H1 (cell line): ENCODE data around the gene GREM2. TPM values are rescaled to one million over a fixed set of nuclear protein-coding genes. Genes with fewer than 3 reads are reported as not detected.

ENCODE experiments used
- CTCF ChIA-PET: fragments of 300-600 bp; sonication (Branson Sonifier 250); formaldehyde crosslinking; loops from one replicate; lab custom pipeline; 2021; ENCODE audit not compliant: partially characterized antibody; lab: Charles Lee
- POLR2A ChIA-PET: fragments of 300-600 bp; sonication (Branson Sonifier 250); formaldehyde crosslinking; loops from one replicate; lab custom pipeline; 2021; ENCODE audit warnings: inconsistent platforms; ENCODE audit not compliant: partially characterized antibody; lab: Charles Lee
- DNase-seq, 2 experiments: peaks; one replicate each; pipeline versions ENCODE4 v3.0.0 to v3.0.0-alpha.2; 2010 to 2022; ENCODE audit warnings: low spot score in 2 of 2, low read depth in 1 of 2, mixed read lengths in 1 of 2
- FAIRE-seq: peaks from 2 replicates; lab custom pipeline; 2011; peaks lifted over from hg19 to GRCh38; lab: Jason Lieb, UNC
- H2AFZ ChIP-seq: 2 replicates; pipeline ENCODE4 v1.8.1; 2012; ENCODE audit warnings: low read length, inconsistent platforms
- H2AK5ac ChIP-seq: 2 replicates; pipeline ENCODE4 v1.6.1; 2013; ENCODE audit warnings: low read depth, low read length
- H2BK120ac ChIP-seq: replicated peaks from 2 replicates; pipeline ENCODE3; 2013; ENCODE audit warnings: low read depth, low read length, inconsistent platforms
- H2BK12ac ChIP-seq: 2 replicates; pipeline ENCODE4 v1.6.1; 2013; ENCODE audit warnings: low read depth, low read length
- H2BK15ac ChIP-seq: 2 replicates; pipeline ENCODE4 v1.6.1; 2013; ENCODE audit warnings: low read length
- H2BK20ac ChIP-seq: 2 replicates; pipeline ENCODE4 v1.6.1; 2013; ENCODE audit warnings: low read length
- H2BK5ac ChIP-seq: 2 replicates; pipeline ENCODE4 v1.6.1; 2013; ENCODE audit warnings: low read depth, low read length
- H3K14ac ChIP-seq: 2 replicates; pipeline ENCODE4 v1.6.1; 2013; ENCODE audit warnings: inconsistent platforms; ENCODE audit not compliant: insufficient read length
- H3K18ac ChIP-seq: 2 replicates; pipeline ENCODE4 v1.6.1; 2013; ENCODE audit warnings: low read length; ENCODE audit errors: extremely low read depth
- H3K23ac ChIP-seq: 2 replicates; pipeline ENCODE4 v1.6.1; 2013; ENCODE audit warnings: inconsistent platforms; ENCODE audit not compliant: insufficient read length
- H3K23me2 ChIP-seq: 2 replicates; pipeline ENCODE4 v1.6.1; 2013; ENCODE audit warnings: low read depth, low read length
- H3K27ac ChIP-seq: 2 replicates; pipeline ENCODE4 v1.6.1; 2011; ENCODE audit warnings: low read depth, low read length, inconsistent platforms
- H3K27me3 ChIP-seq, 4 experiments: replicated peaks in 1 of 4; 1 replicate in 1 of 4; 2 replicates in 3 of 4; pipeline versions ENCODE4 v1.6.1 to v1.8.1; 2011 to 2013; ENCODE audit warnings: low read length in 3 of 4, mild to moderate bottlenecking in 3 of 4, inconsistent platforms in 2 of 4, mixed read lengths in 2 of 4, moderate library complexity in 1 of 4; ENCODE audit not compliant: control insufficient read depth in 3 of 4, insufficient read depth in 3 of 4; ENCODE audit errors: extremely low read depth in 1 of 4
- H3K36me3 ChIP-seq, 4 experiments: 2 replicates each; pipeline versions ENCODE4 v1.6.1 to v1.8.1; 2011 to 2013; ENCODE audit warnings: mild to moderate bottlenecking in 4 of 4, low read length in 3 of 4, moderate library complexity in 2 of 4, control low read depth in 1 of 4, inconsistent platforms in 1 of 4; ENCODE audit not compliant: insufficient read depth in 4 of 4, control insufficient read depth in 2 of 4
- H3K4ac ChIP-seq: replicated peaks from 2 replicates; pipeline ENCODE3; 2013; ENCODE audit warnings: low read length, low read depth, mixed read lengths, inconsistent platforms; ENCODE audit not compliant: insufficient read length
- H3K4me1 ChIP-seq, 4 experiments: replicated peaks in 1 of 4; 1 replicate in 1 of 4; 2 replicates in 3 of 4; pipeline versions ENCODE4 v1.6.1 to v1.8.1; 2011 to 2013; ENCODE audit warnings: low read length in 3 of 4, inconsistent platforms in 2 of 4, mixed read lengths in 1 of 4; ENCODE audit not compliant: insufficient read depth in 4 of 4, control insufficient read depth in 3 of 4
- H3K4me2 ChIP-seq, 2 experiments: 2 replicates each; pipeline versions ENCODE4 v1.6.1 to v1.8.1; 2011 to 2013; ENCODE audit warnings: low read depth in 2 of 2, low read length in 2 of 2, control low read depth in 1 of 2, inconsistent platforms in 1 of 2, mild to moderate bottlenecking in 1 of 2; ENCODE audit not compliant: insufficient read depth in 1 of 2
- H3K4me3 ChIP-seq, 4 experiments: fragments of 200-600, 300-600 bp in 1 of 4; sonication (generic), shearing (Covaris generic), sonication (Bioruptor Twin) in 1 of 4; 2 replicates each; pipeline versions ENCODE4 v1.5.1 to v1.8.1; 2011 to 2016; ENCODE audit warnings: low read length in 4 of 4, low read depth in 3 of 4, control low read depth in 2 of 4, inconsistent platforms in 2 of 4, mild to moderate bottlenecking in 2 of 4, mixed read lengths in 1 of 4, moderate library complexity in 1 of 4; ENCODE audit not compliant: insufficient read depth in 2 of 4; ENCODE audit errors: extremely low read depth in 1 of 4
- H3K56ac ChIP-seq: replicated peaks from 2 replicates; pipeline ENCODE3; 2013; ENCODE audit warnings: low read depth, mild to moderate bottlenecking, mixed read lengths, low read length, inconsistent platforms; ENCODE audit not compliant: insufficient read length
- H3K79me1 ChIP-seq: 2 replicates; pipeline ENCODE4 v1.6.1; 2013; ENCODE audit warnings: low read depth, low read length, control low read depth
- H3K79me2 ChIP-seq, 2 experiments: 2 replicates each; pipeline versions ENCODE4 v1.6.1 to v1.8.1; 2012 to 2013; ENCODE audit warnings: low read length in 2 of 2, mild to moderate bottlenecking in 2 of 2, inconsistent platforms in 1 of 2; ENCODE audit not compliant: insufficient read depth in 2 of 2, control insufficient read depth in 1 of 2
- H3K9ac ChIP-seq, 4 experiments: replicated peaks in 1 of 4; 1 replicate in 1 of 4; 2 replicates in 3 of 4; pipeline versions ENCODE4 v1.6.1 to v1.8.1; 2011 to 2013; ENCODE audit warnings: low read depth in 3 of 4, low read length in 3 of 4, control low read depth in 2 of 4, mild to moderate bottlenecking in 2 of 4, moderate library complexity in 2 of 4, inconsistent platforms in 1 of 4; ENCODE audit errors: extremely low read depth in 1 of 4
- H3K9me3 ChIP-seq, 2 experiments: 2 replicates each; pipeline versions ENCODE4 v1.6.1 to v1.8.1; 2012 to 2013; ENCODE audit warnings: mild to moderate bottlenecking in 2 of 2, moderate library complexity in 2 of 2, control low read depth in 1 of 2, inconsistent platforms in 1 of 2, low read depth in 1 of 2, low read length in 1 of 2, mixed read lengths in 1 of 2; ENCODE audit not compliant: insufficient read depth in 2 of 2
- H4K20me1 ChIP-seq, 2 experiments: replicated peaks in 1 of 2; 2 replicates each; pipeline versions ENCODE3 to v1.8.1; 2011 to 2013; ENCODE audit warnings: inconsistent platforms in 2 of 2, low read length in 2 of 2, mild to moderate bottlenecking in 1 of 2; ENCODE audit not compliant: insufficient read depth in 2 of 2, control insufficient read depth in 1 of 2
- H4K5ac ChIP-seq: 2 replicates; pipeline ENCODE4 v1.6.1; 2013; ENCODE audit warnings: low read length, low read depth, mixed read lengths, inconsistent platforms; ENCODE audit not compliant: insufficient read length
- H4K8ac ChIP-seq: 2 replicates; pipeline ENCODE4 v1.8.0; 2013; ENCODE audit warnings: mild to moderate bottlenecking, moderate library complexity, low read length, inconsistent platforms; ENCODE audit not compliant: insufficient read depth; ENCODE audit errors: extremely low read depth
- H4K91ac ChIP-seq: replicated peaks from 2 replicates; pipeline ENCODE3; 2013; ENCODE audit warnings: low read length, mixed read lengths, inconsistent platforms; ENCODE audit not compliant: insufficient read length
- BACH1 ChIP-seq: IDR thresholded peaks from 2 replicates; pipeline ENCODE4 v1.6.1; 2012; ENCODE audit warnings: low read length, improper control_type of control experiment
- MAFK ChIP-seq: IDR thresholded peaks from 2 replicates; pipeline ENCODE4 v1.6.1; 2012; ENCODE audit warnings: low read depth, mild to moderate bottlenecking, improper control_type of control experiment, low read length
- SP2 ChIP-seq: IDR thresholded peaks from 2 replicates; pipeline ENCODE4 v1.6.1; 2012; ENCODE audit warnings: mild to moderate bottlenecking, low read length, inconsistent platforms
- SP4 ChIP-seq: IDR thresholded peaks from 2 replicates; pipeline ENCODE4 v1.6.1; 2012; ENCODE audit warnings: low read length, inconsistent platforms
- SUZ12 ChIP-seq: fragments of 200-600 bp; sonication (generic); IDR thresholded peaks from 2 replicates; pipeline ENCODE4 v1.6.1; 2012; ENCODE audit warnings: mild to moderate bottlenecking, inconsistent platforms, low read length, moderate library complexity, mixed read lengths
- TAF7 ChIP-seq: optimal IDR thresholded peaks from 2 replicates; pipeline ENCODE3; 2011; ENCODE audit warnings: low read depth, mild to moderate bottlenecking, inconsistent platforms, low read length, moderate library complexity, borderline replicate concordance
- WGBS, 2 experiments: shearing (Covaris generic) in 1 of 2; methylation state at CpG; one replicate each; pipeline versions ENCODE4 v1.1.6 to v1.1.7; 2013 to 2015; ENCODE audit warnings: low lambda C conversion rate in 2 of 2, mixed read lengths in 2 of 2, inconsistent platforms in 1 of 2, low coverage in 1 of 2, missing lambda C conversion rate in 1 of 2; ENCODE audit not compliant: insufficient replicate concordance in 2 of 2, insufficient coverage in 1 of 2, insufficient read length in 1 of 2; ENCODE audit errors: extremely low coverage in 1 of 2, missing lambda C conversion rate in 1 of 2; 5-methylcytosine and 5-hydroxymethylcytosine counted together
- polyA plus RNA-seq, 7 experiments: library from polyadenylated mRNA; depleted of rRNA in 3 of 7; stranded (reverse) in 5 of 7; unstranded in 2 of 7; fragments of >200 nt in 5 of 7; fragments of 200-250 nt in 2 of 7; gene quantifications; 1 replicate in 5 of 7; 2 replicates in 1 of 7; 4 replicates in 1 of 7; pipeline versions ENCODE4 v1.2.1 to v1.2.3, GENCODE V29; 2011 to 2013; ENCODE audit warnings: missing spikeins in 2 of 7, mixed read lengths in 2 of 7
- total RNA-seq: library from RNA; stranded (reverse); fragmentation: NEBNext Ultra II Directional; extraction: Animal tissue kit (Norgen Biotek cat#: 25700); gene quantifications from 2 replicates; pipeline ENCODE4 v1.2.1, GENCODE V29; 2021

GREM2 gene
- total and polyA plus RNA-seq, 2 of the 8 experiments (the other 6 are each of a cell fraction or from before 2014, with no cell fraction given): 0.05 TPM; not detected in 1

- Histone ChIP-seq H3K4me2 (no peak overlapping the region), H3K4ac (no peak overlapping the region), H3K9me3 (no peaks in the 10 kb centered on the region), H3K27me3 (no peaks in the 10 kb centered on the region), H3K23ac (no peak overlapping the region), H2BK12ac (no peak overlapping the region), H2BK5ac (no peak overlapping the region), H3K4me3 (no peak overlapping the region), H4K91ac (no peak overlapping the region), H2BK15ac (no peak overlapping the region), H2BK120ac (no peak overlapping the region), H3K18ac (no peak overlapping the region), H2BK20ac (no peak overlapping the region; the same call in 1 of the 2 replicates), H3K4me1 (no peaks in the 10 kb centered on the region), H2AFZ (peak overlapping the region; percentile 87), H3K36me3 (no peaks in the 10 kb centered on the region), H3K23me2 (no peaks in the 10 kb centered on the region), H4K8ac (no peak overlapping the region), H3K14ac (no peak overlapping the region), H3K27ac (no peak overlapping the region), H2AK5ac (no peak overlapping the region), H3K79me2 (no peaks in the 10 kb centered on the region), H3K56ac (no peak overlapping the region), H3K9ac (no peak overlapping the region), H4K20me1 (no peaks in the 10 kb centered on the region), H4K5ac (no peak overlapping the region), H3K79me1 (no peaks in the 10 kb centered on the region)
- 91% methylated on average over 2 of the region's 2 CpGs; no CpG with 5 or more reads in 1 of the 2 experiments for WGBS, 2 experiments
- DNase-seq (no peak), FAIRE-seq (no peak)
- CTCF ChIA-PET: interaction anchor here (0.6 to 1.6 kb wide), 4 partner anchors 11 to 1641 kb away, joined by 3 to 7 read pairs (median 4); no protein-coding TSS in a partner anchor
- POLR2A ChIA-PET: no interaction called here
- TF ChIP-seq SP2: no peak
- no peak for TF ChIP-seq SUZ12
- no peak for TF ChIP-seq TAF7
- TF ChIP-seq BACH1: peak; percentile 83
- TF ChIP-seq MAFK: peak; percentile 84
- TF ChIP-seq SP4: no peak
Measured at GRCh38 chr1:240499012-240499411, 112.9 kb downstream of the GREM2 start.
